GM06990 (cell line): Measurements from ENCODE around the gene ABLIM1.

ENCODE experiments used
- DNase-seq: peaks from one replicate; pipeline ENCODE4 v3.0.0-alpha.2; 2011; ENCODE audit not compliant: insufficient read length; ENCODE audit errors: extremely low read depth
- H3K27me3 ChIP-seq: replicated peaks from 2 replicates; pipeline ENCODE4 v1.6.0; 2011; ENCODE audit warnings: low read length; ENCODE audit not compliant: control insufficient read depth, insufficient read depth
- H3K36me3 ChIP-seq: 2 replicates; pipeline ENCODE4 v1.5.1; 2011; ENCODE audit warnings: low read length; ENCODE audit not compliant: control insufficient read depth, insufficient read depth
- H3K4me3 ChIP-seq: replicated peaks from 2 replicates; pipeline ENCODE4 v1.5.1; 2011; ENCODE audit warnings: low read depth, mild to moderate bottlenecking, control low read depth, low read length
- CTCF ChIP-seq: IDR thresholded peaks from 2 replicates; pipeline ENCODE4 v1.5.1; 2011; ENCODE audit warnings: low read length, control low read depth, mild to moderate bottlenecking, inconsistent platforms; ENCODE audit not compliant: insufficient read depth, poor library complexity, severe bottlenecking

ABLIM1 gene

GRCh38 chr10:114655671-114656070, 2.4 kb downstream of the ABLIM1 start:
- no peaks in the 10 kb centered on the region for H3K27me3 ChIP-seq
- no peak overlapping the region for H3K4me3 ChIP-seq
- DNase-seq: no peak
- TF ChIP-seq CTCF: no peak
- H3K36me3 ChIP-seq: no peaks in the 10 kb centered on the region

- DNase-seq: no peak
- Histone ChIP-seq H3K4me3 (no peak overlapping the region), H3K36me3 (no peaks in the 10 kb centered on the region), H3K27me3 (no peaks in the 10 kb centered on the region)
- TF ChIP-seq CTCF: no peak
Measured at GRCh38 chr10:114654822-114655575, 3.1 kb downstream of the ABLIM1 start.

- no peak for TF ChIP-seq CTCF
- DNase-seq: no peak
- H3K4me3 ChIP-seq: no peak overlapping the region
Measured at GRCh38 chr10:114653926-114654325, 4.1 kb downstream of the ABLIM1 start.

GRCh38 chr10:114652402-114653368, 5.4 kb downstream of the ABLIM1 start:
- TF ChIP-seq CTCF: no peak
- Histone ChIP-seq H3K27me3 (no peaks in the 10 kb centered on the region), H3K4me3 (no peak overlapping the region), H3K36me3 (no peaks in the 10 kb centered on the region)
- DNase-seq: no peak

More at GRCh38 chr10:114653926-114654325, 4.1 kb downstream of the ABLIM1 start:
- no peaks in the 10 kb centered on the region for H3K27me3 ChIP-seq
- no peaks in the 10 kb centered on the region for H3K36me3 ChIP-seq

- Histone ChIP-seq H3K27me3 (no peaks in the 10 kb centered on the region), H3K36me3 (no peaks in the 10 kb centered on the region), H3K4me3 (no peak overlapping the region)
- no peak for TF ChIP-seq CTCF
- DNase-seq: no peak
Measured at GRCh38 chr10:114650831-114651230, 7.2 kb downstream of the ABLIM1 start.
